ENCODE measurements around the gene RAPH1.

DNA sequence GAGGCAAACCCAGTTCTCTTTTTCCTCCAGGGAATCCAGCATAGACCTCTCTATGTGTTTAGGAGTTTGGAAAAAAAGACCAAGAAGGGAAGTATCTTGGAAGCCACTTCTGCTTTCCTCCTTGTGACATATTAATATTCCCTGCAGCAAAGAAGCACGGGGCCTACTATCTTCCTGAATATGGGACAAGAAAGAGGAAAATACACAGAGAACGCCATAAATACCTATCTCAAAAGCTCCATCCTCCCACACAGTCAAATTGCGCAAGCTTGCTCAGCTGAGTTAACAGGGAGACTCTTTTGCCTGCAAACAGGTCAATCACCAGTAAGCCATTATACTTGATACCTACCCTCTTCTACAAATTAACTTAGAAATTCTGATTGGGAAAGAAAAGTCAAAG lies 16.7 kb upstream of the RAPH1 start:
- no peak for TF ChIP-seq EP300 (IDR thresholded peaks at IDR 0.05; ENCODE audit: borderline replicate concordance)
- no peak for TF ChIP-seq RAD21 (IDR thresholded peaks at IDR 0.05; ENCODE audit: low read depth)
- TF ChIP-seq FOXM1 (IDR thresholded peaks at IDR 0.05; ENCODE audit: borderline replicate concordance, low read depth) = no peak
- TF ChIP-seq, protein P1, sequence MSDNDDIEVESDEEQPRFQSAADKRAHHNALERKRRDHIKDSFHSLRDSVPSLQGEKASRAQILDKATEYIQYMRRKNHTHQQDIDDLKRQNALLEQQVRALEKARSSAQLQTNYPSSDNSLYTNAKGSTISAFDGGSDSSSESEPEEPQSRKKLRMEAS (IDR thresholded peaks at IDR 0.05) = no peak
- no peak for TF ChIP-seq ZBTB7A (IDR thresholded peaks at IDR 0.05; ENCODE audit: low read depth)
- TF ChIP-seq, protein P2, sequence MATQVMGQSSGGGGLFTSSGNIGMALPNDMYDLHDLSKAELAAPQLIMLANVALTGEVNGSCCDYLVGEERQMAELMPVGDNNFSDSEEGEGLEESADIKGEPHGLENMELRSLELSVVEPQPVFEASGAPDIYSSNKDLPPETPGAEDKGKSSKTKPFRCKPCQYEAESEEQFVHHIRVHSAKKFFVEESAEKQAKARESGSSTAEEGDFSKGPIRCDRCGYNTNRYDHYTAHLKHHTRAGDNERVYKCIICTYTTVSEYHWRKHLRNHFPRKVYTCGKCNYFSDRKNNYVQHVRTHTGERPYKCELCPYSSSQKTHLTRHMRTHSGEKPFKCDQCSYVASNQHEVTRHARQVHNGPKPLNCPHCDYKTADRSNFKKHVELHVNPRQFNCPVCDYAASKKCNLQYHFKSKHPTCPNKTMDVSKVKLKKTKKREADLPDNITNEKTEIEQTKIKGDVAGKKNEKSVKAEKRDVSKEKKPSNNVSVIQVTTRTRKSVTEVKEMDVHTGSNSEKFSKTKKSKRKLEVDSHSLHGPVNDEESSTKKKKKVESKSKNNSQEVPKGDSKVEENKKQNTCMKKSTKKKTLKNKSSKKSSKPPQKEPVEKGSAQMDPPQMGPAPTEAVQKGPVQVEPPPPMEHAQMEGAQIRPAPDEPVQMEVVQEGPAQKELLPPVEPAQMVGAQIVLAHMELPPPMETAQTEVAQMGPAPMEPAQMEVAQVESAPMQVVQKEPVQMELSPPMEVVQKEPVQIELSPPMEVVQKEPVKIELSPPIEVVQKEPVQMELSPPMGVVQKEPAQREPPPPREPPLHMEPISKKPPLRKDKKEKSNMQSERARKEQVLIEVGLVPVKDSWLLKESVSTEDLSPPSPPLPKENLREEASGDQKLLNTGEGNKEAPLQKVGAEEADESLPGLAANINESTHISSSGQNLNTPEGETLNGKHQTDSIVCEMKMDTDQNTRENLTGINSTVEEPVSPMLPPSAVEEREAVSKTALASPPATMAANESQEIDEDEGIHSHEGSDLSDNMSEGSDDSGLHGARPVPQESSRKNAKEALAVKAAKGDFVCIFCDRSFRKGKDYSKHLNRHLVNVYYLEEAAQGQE (IDR thresholded peaks at IDR 0.05; ENCODE audit: low read depth) = no peak
- TF ChIP-seq TAF1 (IDR thresholded peaks at IDR 0.05; ENCODE audit: low read depth) = no peak
- peak; percentile 93 for TF ChIP-seq CEBPB (IDR thresholded peaks at IDR 0.05)
- TF ChIP-seq TEAD4 (IDR thresholded peaks at IDR 0.05) = no peak

Measured in Ishikawa (cell line).